Activated CD4-positive, alpha-beta T cell treated with anti-CD3 and anti-CD28 coated beads for 1 hour (primary cell): ENCODE results near the gene FZD4.

Experiments used
- DNase-seq: peaks from one replicate; pipeline ENCODE4 v3.0.0-alpha.2; 2020

Gene FZD4

DNA sequence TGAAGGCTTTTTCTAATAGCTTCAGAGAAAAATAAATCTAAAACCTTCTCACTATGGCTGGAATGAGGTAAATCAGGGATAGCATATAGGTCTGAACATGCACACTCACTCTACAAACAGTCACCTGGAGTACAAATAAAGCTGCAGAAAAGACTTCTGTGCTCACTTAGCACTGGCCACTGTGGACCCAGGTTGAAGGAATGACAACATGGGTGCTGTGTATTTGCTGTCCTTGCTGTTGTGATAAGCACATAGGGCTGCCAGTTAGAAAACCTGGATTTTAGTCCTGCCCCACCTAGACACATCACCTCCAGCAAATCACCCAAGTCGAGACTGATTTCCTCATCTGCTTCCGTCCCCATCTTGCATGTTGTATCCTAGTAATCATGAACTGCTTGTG lies 51.2 kb downstream of the FZD4 start:
- no peak for DNase-seq

DNA sequence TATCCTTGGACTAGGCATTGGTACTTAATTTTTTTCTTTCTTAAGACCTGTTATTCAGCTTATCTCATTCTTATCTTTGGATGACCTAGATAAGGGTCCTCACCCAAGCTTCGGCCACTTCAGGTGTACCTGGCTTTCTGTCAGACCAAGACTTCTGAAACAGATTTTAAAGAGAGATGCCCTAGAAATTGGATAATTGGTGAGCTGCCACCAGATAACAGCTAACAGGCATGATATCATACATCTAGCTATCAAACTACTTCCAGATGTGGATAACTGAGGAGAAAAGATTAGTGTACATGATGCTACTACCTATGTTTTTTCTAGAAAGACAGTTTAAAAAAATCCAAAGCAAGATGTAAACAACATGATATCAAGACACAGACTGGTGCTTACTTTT lies 52.9 kb downstream of the FZD4 start:
- DNase-seq, result no peak

DNA sequence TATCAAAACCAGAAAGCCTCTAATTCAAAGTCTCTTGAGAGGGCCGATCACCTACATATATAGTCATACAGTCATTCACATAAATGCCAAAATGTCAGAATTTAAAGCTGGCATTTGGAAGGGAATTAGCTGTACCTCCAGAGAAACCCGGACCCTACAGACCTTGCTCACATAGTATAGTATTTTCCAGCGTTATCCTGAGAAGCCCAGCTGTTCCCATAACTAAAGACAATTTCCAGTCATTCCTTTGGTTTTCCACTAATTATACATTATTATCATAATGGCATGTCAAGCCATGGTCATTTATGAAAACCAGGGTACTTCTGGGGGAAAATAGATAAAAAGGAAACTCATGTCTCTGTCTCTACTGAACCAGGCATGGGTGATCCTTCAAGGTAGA lies 53.6 kb downstream of the FZD4 start:
- DNase-seq, result no peak

DNA sequence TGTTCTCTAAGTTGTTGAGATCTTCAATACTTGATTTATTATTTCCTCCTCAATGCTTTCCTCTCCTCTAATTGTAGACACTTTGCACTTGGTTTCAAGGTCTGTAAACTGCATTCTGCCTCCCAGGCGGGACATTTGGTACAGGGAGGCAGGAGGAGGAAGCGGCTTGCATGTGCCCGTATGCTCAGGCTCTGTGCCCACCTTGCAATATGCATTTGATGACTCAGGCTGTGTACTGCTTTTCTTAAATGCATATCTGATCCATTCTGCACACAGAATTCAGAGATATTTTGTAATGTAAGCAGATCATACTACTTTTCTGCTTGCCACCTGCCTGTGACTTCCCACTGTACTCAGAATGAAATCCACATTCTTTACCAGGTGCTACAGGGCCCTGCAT lies 55.0 kb downstream of the FZD4 start:
- no peak for DNase-seq

DNA sequence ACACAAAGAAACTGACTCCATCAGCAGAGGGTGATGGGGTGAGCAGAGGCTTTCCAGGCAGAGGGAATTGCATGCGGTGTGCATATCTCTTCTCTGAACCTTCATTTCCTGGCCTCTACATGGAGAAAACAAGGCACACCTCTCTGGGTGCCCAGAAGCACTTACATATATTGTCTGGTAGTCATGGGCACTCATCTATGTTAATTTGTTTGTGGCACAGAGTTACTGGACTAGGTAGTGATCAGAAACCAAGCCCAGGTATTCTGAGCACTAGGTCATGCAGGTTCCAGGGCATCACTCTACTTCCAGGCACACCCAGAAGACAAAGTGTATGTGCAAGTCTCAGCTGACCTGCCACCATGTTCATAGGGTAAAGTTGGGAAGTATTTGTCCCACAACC lies 56.5 kb downstream of the FZD4 start:
- DNase-seq, result no peak

DNA sequence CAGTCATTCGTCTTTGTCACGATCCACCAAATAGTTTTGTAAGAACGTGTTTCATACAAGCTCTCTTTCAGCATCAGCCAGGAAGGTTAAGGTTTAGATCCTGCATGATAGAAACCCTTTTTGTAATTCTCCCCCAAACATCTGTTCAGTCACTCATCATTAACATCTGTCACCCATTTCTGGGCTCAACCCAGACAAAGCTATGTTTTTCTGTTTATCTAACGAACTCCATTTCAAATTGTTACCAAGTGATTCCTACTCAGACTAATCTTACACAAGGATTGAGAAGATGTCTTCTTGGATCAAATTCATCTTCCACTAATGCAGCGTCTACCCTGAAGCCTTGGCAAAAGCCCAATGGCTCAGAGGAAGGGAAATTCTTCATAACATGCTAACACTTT lies 58.8 kb downstream of the FZD4 start:
- no peak for DNase-seq
